GM18951 (cell line): Measurements from ENCODE around the gene SLC25A12.

Experiments
- POLR2A ChIP-seq: IDR thresholded peaks from 4 replicates; pipeline ENCODE4 v1.6.1; 2011; ENCODE audit warnings: mild to moderate bottlenecking; ENCODE audit not compliant: insufficient read length, insufficient read depth; ENCODE audit errors: extremely low read depth
- in situ Hi-C: fragments of 300-500 bp; cut with MboI; formaldehyde crosslinking; loops from one replicate; pipeline ENCODE4 v1.12.0; 2022; ENCODE audit warnings: low sequenced_read_pairs, mixed read lengths, inconsistent platforms; ENCODE audit not compliant: unreplicated experiment

SLC25A12 gene

DNA sequence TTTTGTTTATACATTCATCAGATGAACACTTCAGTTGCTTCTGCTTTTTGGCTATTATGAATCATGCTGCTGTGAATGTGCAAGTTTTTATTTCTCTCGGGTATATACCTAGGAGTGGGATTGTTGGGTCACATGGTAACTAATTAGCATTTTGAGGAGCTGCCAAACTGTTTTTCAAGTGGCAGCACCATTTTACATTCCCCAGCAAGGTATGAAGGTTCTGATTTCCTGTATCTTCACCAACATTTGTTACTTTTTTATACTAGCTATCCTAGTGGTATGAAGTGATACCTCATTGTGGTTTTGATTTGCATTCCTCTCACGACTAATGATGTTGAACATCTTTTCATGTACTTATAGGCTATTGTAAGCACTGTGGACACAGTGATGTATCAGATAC lies 152.9 kb downstream of the SLC25A12 start:
- in situ Hi-C loops, result no loop called here
- TF ChIP-seq POLR2A, result no peak

GRCh38 chr2:171735991-171736710 lies 157.9 kb downstream of the SLC25A12 start:
- TF ChIP-seq POLR2A, result no peak
- in situ Hi-C loops, result no loop called here
